ENCODE results near the gene PLA2G4A.

- peak; percentile 63 for TF ChIP-seq FOS (IDR thresholded peaks at IDR 0.05; ENCODE audit: borderline replicate concordance, insufficient read depth, low read length)
- no peak for TF ChIP-seq CTCF (IDR thresholded peaks at IDR 0.05; ENCODE audit: extremely low read depth in 1 of 2, insufficient read depth in 1 of 2, low read depth in 1 of 2, low read length in 2 of 2)
- peak; percentile 67 for TF ChIP-seq POLR2A (IDR thresholded peaks at IDR 0.05; ENCODE audit: low read depth, low read length)
- peak; percentile 19 for TF ChIP-seq POLR2AphosphoS5 (IDR thresholded peaks at IDR 0.05; ENCODE audit: insufficient read depth, low read depth, low read length)
- peak; percentile 83 for TF ChIP-seq JUN (IDR thresholded peaks at IDR 0.05; ENCODE audit: borderline replicate concordance, insufficient read depth, insufficient read length, low read depth)
- no peak for TF ChIP-seq MYC (IDR thresholded peaks at IDR 0.05; ENCODE audit: low read depth, low read length)
Measured at GRCh38 chr1:186943891-186944686, 115.3 kb downstream of the PLA2G4A start.
